Kidney (tissue), 14 donors: ENCODE measurements around the gene EEF1AKMT4. TPM values are rescaled to one million over a fixed set of nuclear protein-coding genes. Genes with fewer than 3 reads are reported as not detected.

Experiments
- DNase-seq, 5 donors: peaks; one replicate each; pipeline ENCODE4 v3.0.0-alpha.2; 2013 to 2020
- FAIRE-seq: peaks from 2 replicates; lab custom pipeline; 2012; peaks lifted over from hg19 to GRCh38; lab: Jason Lieb, UNC
- H3K27ac ChIP-seq, 2 donors: one replicate each; pipeline ENCODE4 v1.7.0; 2013; ENCODE audit warnings: low read depth in 2 of 2, low read length in 2 of 2, inconsistent platforms in 1 of 2
- H3K27me3 ChIP-seq: one replicate; pipeline ENCODE4 v1.7.1; 2013; ENCODE audit warnings: low read length, inconsistent platforms; ENCODE audit not compliant: control insufficient read depth, insufficient read depth
- H3K36me3 ChIP-seq, 3 donors: one replicate each; pipeline versions ENCODE4 v1.7.0 to v1.7.1; 2013; ENCODE audit warnings: low read length in 3 of 3, control low read depth in 1 of 3, inconsistent platforms in 1 of 3; ENCODE audit not compliant: insufficient read depth in 3 of 3, control insufficient read depth in 2 of 3
- H3K4me1 ChIP-seq, 3 donors: one replicate each; pipeline versions ENCODE4 v1.7.0 to v1.7.1; 2013; ENCODE audit warnings: low read length in 3 of 3, inconsistent platforms in 1 of 3, low read depth in 1 of 3; ENCODE audit not compliant: control insufficient read depth in 2 of 3, insufficient read depth in 2 of 3
- H3K4me3 ChIP-seq, 3 donors: one replicate each; pipeline versions ENCODE4 v1.7.0 to v1.8.1; 2013; ENCODE audit warnings: low read length in 3 of 3, control low read depth in 1 of 3, inconsistent platforms in 1 of 3
- H3K9ac ChIP-seq, 3 donors: one replicate each; pipeline versions ENCODE4 v1.7.0 to v1.7.1; 2013; ENCODE audit warnings: low read length in 3 of 3, control low read depth in 1 of 3, inconsistent platforms in 1 of 3
- H3K9me3 ChIP-seq, 3 donors: one replicate each; pipeline versions ENCODE4 v1.7.0 to v1.7.1; 2013; ENCODE audit warnings: low read length in 3 of 3, control low read depth in 1 of 3, inconsistent platforms in 1 of 3; ENCODE audit not compliant: control insufficient read depth in 2 of 3, insufficient read depth in 1 of 3
- CTCF ChIP-seq: IDR thresholded peaks from 3 replicates; pipeline ENCODE4 v1.5.1; 2012; ENCODE audit warnings: mild to moderate bottlenecking, moderate library complexity, borderline replicate concordance; ENCODE audit not compliant: insufficient read depth; ENCODE audit errors: extremely low read depth
- intact Hi-C: fragments of 100-400 bp; cut with DNase I; formaldehyde crosslinking; loops from one replicate; pipeline ENCODE4 v1.11.1; 2022
- polyA plus RNA-seq: library from polyadenylated mRNA; stranded (reverse); fragments of 350-450 nt; fragmentation: Illumina TruSeq; extraction: RNeasy Lipid Tissue Mini Kit (QIAGEN cat#74804); gene quantifications from one replicate; pipeline ENCODE4 v1.2.3, GENCODE V29; 2014; ENCODE audit warnings: low read depth, low replicate concordance; ENCODE audit not compliant: insufficient read depth
- total RNA-seq: library from RNA; stranded (reverse); fragmentation: NEBNext Ultra II Directional; extraction: Animal tissue kit (Norgen Biotek cat#: 25700); gene quantifications from one replicate; pipeline ENCODE4 v1.2.1, GENCODE V29; 2021
- donor health status: control.
- donor health status: control.
- donor health status: control.
- donor health status: control.
- donor health status: control.
- donor health status: DM: yes; HTN: yes; CAD: no.
- donor health status: Normal renal cell carcinoma (clear cell type).

The EEF1AKMT4 gene
- total and polyA plus RNA-seq, 2 donors from 2014 or later = 2.8 to 6.1 TPM

GRCh38 chr3:184255291-184256039 lies 6.0 kb downstream of the EEF1AKMT4 start:
- intact Hi-C loops = no loop called here
- Histone ChIP-seq H3K27me3 (peaks cover 2% of the 10 kb centered on the region), H3K27ac (no peak overlapping the region), H3K4me1 (peaks cover 0 to 4% (median 0%) of the 10 kb centered on the region in 3 donors), H3K9ac (no peak overlapping the region), H3K4me3 (no peak overlapping the region), H3K9me3 (no peaks in the 10 kb centered on the region), H3K36me3 (no peaks in the 10 kb centered on the region)
- no peak for TF ChIP-seq CTCF
- no peak for FAIRE-seq
- no peak for DNase-seq

GRCh38 chr3:184257083-184257915 lies 7.8 kb downstream of the EEF1AKMT4 start:
- H3K9me3 ChIP-seq = no peaks in the 10 kb centered on the region
- H3K4me3 ChIP-seq = no peak overlapping the region
- no peaks in the 10 kb centered on the region for H3K36me3 ChIP-seq
- no peak overlapping the region for H3K9ac ChIP-seq
- H3K27ac ChIP-seq = no peak overlapping the region
- peaks cover 7% of the 10 kb centered on the region for H3K27me3 ChIP-seq
- TF ChIP-seq CTCF = no peak
- FAIRE-seq = no peak
- intact Hi-C loops = no loop called here
- H3K4me1 ChIP-seq = peaks cover 0 to 13% (median 4%) of the 10 kb centered on the region in 3 donors
- no peak for DNase-seq

- TF ChIP-seq CTCF = no peak
- no peaks in the 10 kb centered on the region for H3K9me3 ChIP-seq
- H3K27me3 ChIP-seq = peaks cover 11% of the 10 kb centered on the region
- H3K36me3 ChIP-seq = no peaks in the 10 kb centered on the region
- DNase-seq = no peak
- intact Hi-C loops = no loop called here
- FAIRE-seq = no peak
- no peak overlapping the region for H3K4me3 ChIP-seq
- no peak overlapping the region for H3K27ac ChIP-seq
- peaks cover 0 to 15% (median 4%) of the 10 kb centered on the region in 3 donors for H3K4me1 ChIP-seq
- no peak overlapping the region for H3K9ac ChIP-seq
Observed at GRCh38 chr3:184258926-184259325, 9.5 kb downstream of the EEF1AKMT4 start.
